ENCODE measurements around the gene ZNF618.
A peak's percentile ranks its signal among the peaks of the same experiment; 100 is the strongest.

Gene ZNF618

DNA sequence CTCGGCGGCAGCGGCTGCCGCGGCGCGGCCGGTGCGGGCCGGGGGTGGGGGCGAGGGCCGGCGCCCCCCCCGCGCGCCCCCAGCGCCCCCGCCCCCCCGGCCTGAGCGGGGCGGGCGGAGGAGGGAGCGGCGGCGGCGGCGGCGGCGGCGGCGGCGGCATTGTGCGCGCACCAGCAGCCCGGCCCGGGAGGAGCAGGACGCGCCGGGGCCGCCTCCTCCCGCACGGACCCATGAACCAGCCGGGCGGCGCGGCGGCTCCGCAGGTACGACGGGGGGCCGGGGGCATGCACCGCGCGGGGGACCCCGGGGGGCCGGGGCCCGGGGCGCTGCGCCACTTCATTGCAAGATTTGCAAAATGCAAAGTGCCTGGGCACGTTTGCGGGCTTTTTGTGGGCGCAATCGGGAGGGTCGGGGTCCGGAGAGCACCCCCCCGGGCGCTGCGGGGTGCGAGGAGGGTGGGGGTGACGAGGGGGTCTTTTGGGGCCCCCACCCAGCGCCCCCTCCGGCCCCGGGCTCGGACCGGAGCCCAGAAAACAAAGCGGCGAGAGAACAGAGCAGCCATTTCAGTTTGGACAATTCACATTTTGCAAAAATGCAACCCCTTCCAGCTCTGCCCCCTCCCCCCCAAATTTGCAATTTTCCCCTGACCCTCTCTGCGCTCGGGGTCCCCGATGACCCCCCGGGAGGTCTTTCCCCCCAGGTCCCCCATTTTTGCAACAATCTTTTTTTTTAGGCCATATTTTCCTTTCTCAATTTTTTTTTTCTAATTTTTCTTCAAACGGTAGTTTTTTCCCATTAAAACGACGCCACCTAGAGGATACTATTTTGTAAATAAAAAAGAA, at the start of gene ZNF618:
TSS of gene ZNF618 (plus strand) at position 159 of the 842 bp plus-strand sequence. CDS start at position 231, 72 bp downstream.
- peaks cover 12% of the 10 kb centered on the region for H3K4me1 ChIP-seq (ENCODE audit: control insufficient read depth, low read depth, low read length)
- H3K27ac ChIP-seq (ENCODE audit: low read length) = peak within 1 kb of the TSS; percentile 50
- H3K4me3 ChIP-seq (ENCODE audit: low read length) = peak within 1 kb of the TSS; percentile 88
- peak within 1 kb of the TSS; percentile 93 for H3K9ac ChIP-seq (ENCODE audit: low read length)
- H3K36me3 ChIP-seq (ENCODE audit: control insufficient read depth, low read depth, low read length) = no peaks in the 10 kb centered on the region
- no peaks in the 10 kb centered on the region for H3K9me3 ChIP-seq (ENCODE audit: control insufficient read depth, low read depth, low read length)
- peaks cover 11% of the 10 kb centered on the region for H3K27me3 ChIP-seq (ENCODE audit: control insufficient read depth, insufficient read depth, low read length)

DNA sequence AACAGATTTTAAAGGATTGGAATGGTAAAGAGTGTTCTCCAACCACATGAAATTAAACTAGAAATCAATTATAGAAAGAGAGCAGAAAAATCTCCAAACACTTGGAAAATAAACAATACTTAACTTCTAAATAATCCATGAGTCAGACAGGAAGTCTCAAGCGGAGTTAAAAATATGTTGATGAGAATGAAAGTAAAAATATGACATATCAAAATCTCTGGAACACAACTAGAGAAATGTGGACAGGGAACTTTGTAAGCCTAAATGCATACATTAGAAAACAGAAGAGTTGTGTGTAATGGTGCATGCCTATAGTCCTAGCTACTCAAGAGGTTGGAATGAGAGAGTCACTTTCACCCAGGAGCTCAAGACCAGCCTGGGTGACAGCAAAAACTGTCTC, 47.9 kb upstream of the ZNF618 start:
- no peaks in the 10 kb centered on the region for H3K36me3 ChIP-seq (ENCODE audit: control insufficient read depth, low read depth, low read length)
- H3K9ac ChIP-seq (ENCODE audit: low read length) = no peak overlapping the region
- no peaks in the 10 kb centered on the region for H3K27me3 ChIP-seq (ENCODE audit: control insufficient read depth, insufficient read depth, low read length)
- no peak overlapping the region for H3K27ac ChIP-seq (ENCODE audit: low read length)
- H3K4me3 ChIP-seq (ENCODE audit: low read length) = no peak overlapping the region
- H3K9me3 ChIP-seq (ENCODE audit: control insufficient read depth, low read depth, low read length) = peaks cover 5% of the 10 kb centered on the region
- no peaks in the 10 kb centered on the region for H3K4me1 ChIP-seq (ENCODE audit: control insufficient read depth, low read depth, low read length)

- no peaks in the 10 kb centered on the region for H3K36me3 ChIP-seq (ENCODE audit: control insufficient read depth, low read depth, low read length)
- no peaks in the 10 kb centered on the region for H3K27me3 ChIP-seq (ENCODE audit: control insufficient read depth, insufficient read depth, low read length)
- H3K4me1 ChIP-seq (ENCODE audit: control insufficient read depth, low read depth, low read length) = no peaks in the 10 kb centered on the region
These were observed 38.8 kb upstream of the ZNF618 start for GRCh38 chr9:113837334-113837733.

GRCh38 chr9:113842086-113842485, 34.0 kb upstream of the ZNF618 start:
- no peak overlapping the region for H3K9ac ChIP-seq (ENCODE audit: low read length)
- no peaks in the 10 kb centered on the region for H3K27me3 ChIP-seq (ENCODE audit: control insufficient read depth, insufficient read depth, low read length)
- no peaks in the 10 kb centered on the region for H3K36me3 ChIP-seq (ENCODE audit: control insufficient read depth, low read depth, low read length)
- no peak overlapping the region for H3K27ac ChIP-seq (ENCODE audit: low read length)
- no peaks in the 10 kb centered on the region for H3K9me3 ChIP-seq (ENCODE audit: control insufficient read depth, low read depth, low read length)
- no peak overlapping the region for H3K4me3 ChIP-seq (ENCODE audit: low read length)
- no peaks in the 10 kb centered on the region for H3K4me1 ChIP-seq (ENCODE audit: control insufficient read depth, low read depth, low read length)

More at GRCh38 chr9:113837334-113837733, 38.8 kb upstream of the ZNF618 start:
- Histone ChIP-seq H3K4me3 (ENCODE audit: low read length) (no peak overlapping the region), H3K9me3 (ENCODE audit: control insufficient read depth, low read depth, low read length) (peaks cover 2% of the 10 kb centered on the region), H3K27ac (ENCODE audit: low read length) (no peak overlapping the region), H3K9ac (ENCODE audit: low read length) (no peak overlapping the region)

DNA sequence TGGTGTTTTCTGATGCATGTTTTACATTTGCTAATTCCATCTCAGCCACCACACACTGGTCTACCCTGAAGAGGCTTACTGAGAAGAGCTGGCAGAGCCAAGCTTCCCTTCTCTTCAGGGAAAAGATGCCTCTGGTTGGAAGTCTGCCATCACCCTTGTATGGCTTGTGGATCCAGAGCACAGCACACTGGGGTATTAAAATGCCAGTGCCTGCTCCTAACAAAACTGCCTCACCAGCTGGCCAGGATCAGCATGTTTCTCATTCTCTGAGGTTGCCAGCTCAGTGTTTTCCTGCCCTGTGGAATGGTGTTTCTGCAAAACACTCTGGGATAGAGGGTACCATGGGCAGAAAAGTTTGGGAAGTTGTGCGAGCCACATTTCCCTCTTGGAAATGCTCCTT, 31.6 kb upstream of the ZNF618 start:
- Histone ChIP-seq H3K4me1 (ENCODE audit: control insufficient read depth, low read depth, low read length) (no peaks in the 10 kb centered on the region), H3K4me3 (ENCODE audit: low read length) (no peak overlapping the region), H3K9me3 (ENCODE audit: control insufficient read depth, low read depth, low read length) (no peaks in the 10 kb centered on the region), H3K27me3 (ENCODE audit: control insufficient read depth, insufficient read depth, low read length) (no peaks in the 10 kb centered on the region), H3K9ac (ENCODE audit: low read length) (no peak overlapping the region), H3K36me3 (ENCODE audit: control insufficient read depth, low read depth, low read length) (no peaks in the 10 kb centered on the region), H3K27ac (ENCODE audit: low read length) (no peak overlapping the region)

DNA sequence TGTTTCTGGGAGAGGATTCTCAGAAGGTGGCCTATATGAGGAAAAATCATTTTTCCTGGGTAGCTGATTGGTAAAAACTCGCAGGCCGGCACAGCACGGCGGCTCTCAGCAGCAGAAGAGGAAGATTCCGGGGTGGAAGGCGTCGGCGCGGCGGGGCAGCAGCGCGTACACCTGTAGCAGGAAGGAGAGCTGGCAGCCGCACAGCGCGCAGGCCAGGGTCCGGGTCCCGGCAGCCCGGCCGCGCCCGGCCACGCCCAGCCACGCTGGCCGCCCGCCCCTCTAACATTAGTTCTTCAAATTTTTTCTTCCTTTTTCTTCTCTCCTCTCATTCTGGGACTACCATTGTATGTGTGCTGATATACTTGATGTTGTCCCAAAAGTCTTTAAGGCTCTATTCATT, 24.8 kb upstream of the ZNF618 start:
- H3K4me1 ChIP-seq (ENCODE audit: control insufficient read depth, low read depth, low read length) = no peaks in the 10 kb centered on the region
- no peak overlapping the region for H3K27ac ChIP-seq (ENCODE audit: low read length)
- no peak overlapping the region for H3K9ac ChIP-seq (ENCODE audit: low read length)
- H3K36me3 ChIP-seq (ENCODE audit: control insufficient read depth, low read depth, low read length) = no peaks in the 10 kb centered on the region
- H3K27me3 ChIP-seq (ENCODE audit: control insufficient read depth, insufficient read depth, low read length) = no peaks in the 10 kb centered on the region
- H3K9me3 ChIP-seq (ENCODE audit: control insufficient read depth, low read depth, low read length) = no peaks in the 10 kb centered on the region
- no peak overlapping the region for H3K4me3 ChIP-seq (ENCODE audit: low read length)

- Histone ChIP-seq H3K27ac (ENCODE audit: low read length) (no peak overlapping the region), H3K27me3 (ENCODE audit: control insufficient read depth, insufficient read depth, low read length) (no peaks in the 10 kb centered on the region), H3K4me1 (ENCODE audit: control insufficient read depth, low read depth, low read length) (no peaks in the 10 kb centered on the region), H3K9ac (ENCODE audit: low read length) (no peak overlapping the region), H3K4me3 (ENCODE audit: low read length) (no peak overlapping the region), H3K9me3 (ENCODE audit: control insufficient read depth, low read depth, low read length) (no peaks in the 10 kb centered on the region), H3K36me3 (ENCODE audit: control insufficient read depth, low read depth, low read length) (no peaks in the 10 kb centered on the region)
These were observed 24.2 kb upstream of the ZNF618 start for GRCh38 chr9:113851873-113852272.

- Histone ChIP-seq H3K27ac (ENCODE audit: low read length) (no peak overlapping the region), H3K4me1 (ENCODE audit: control insufficient read depth, low read depth, low read length) (peaks cover 8% of the 10 kb centered on the region), H3K9me3 (ENCODE audit: control insufficient read depth, low read depth, low read length) (no peaks in the 10 kb centered on the region), H3K4me3 (ENCODE audit: low read length) (no peak overlapping the region), H3K27me3 (ENCODE audit: control insufficient read depth, insufficient read depth, low read length) (no peaks in the 10 kb centered on the region), H3K36me3 (ENCODE audit: control insufficient read depth, low read depth, low read length) (no peaks in the 10 kb centered on the region), H3K9ac (ENCODE audit: low read length) (no peak overlapping the region)
These were observed 22.8 kb upstream of the ZNF618 start for GRCh38 chr9:113853333-113853732.

DNA sequence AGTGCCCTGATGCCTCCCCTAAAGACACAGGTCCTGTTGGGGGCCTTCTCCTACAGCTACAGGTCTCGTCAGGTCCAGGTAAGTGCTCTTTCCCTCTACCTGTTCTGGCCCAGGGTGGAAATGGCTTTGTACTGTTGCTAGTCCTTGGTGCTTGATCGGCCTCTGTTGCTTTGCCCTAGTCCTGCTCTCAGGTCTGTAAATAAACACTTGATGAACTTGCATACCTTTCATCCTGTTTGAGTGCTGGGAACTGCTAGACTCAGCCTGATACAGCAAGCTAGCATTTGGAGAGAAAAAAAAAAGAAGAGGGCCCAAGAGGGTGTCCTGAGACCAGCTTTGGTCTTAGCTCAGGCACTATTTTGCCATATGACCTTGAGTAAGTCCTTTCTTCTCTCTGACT, 21.8 kb upstream of the ZNF618 start:
- H3K27ac ChIP-seq (ENCODE audit: low read length) = no peak overlapping the region
- no peaks in the 10 kb centered on the region for H3K27me3 ChIP-seq (ENCODE audit: control insufficient read depth, insufficient read depth, low read length)
- no peaks in the 10 kb centered on the region for H3K9me3 ChIP-seq (ENCODE audit: control insufficient read depth, low read depth, low read length)
- H3K9ac ChIP-seq (ENCODE audit: low read length) = no peak overlapping the region
- no peak overlapping the region for H3K4me3 ChIP-seq (ENCODE audit: low read length)
- no peaks in the 10 kb centered on the region for H3K36me3 ChIP-seq (ENCODE audit: control insufficient read depth, low read depth, low read length)
- H3K4me1 ChIP-seq (ENCODE audit: control insufficient read depth, low read depth, low read length) = peaks cover 14% of the 10 kb centered on the region

GRCh38 chr9:113857875-113858274, 18.2 kb upstream of the ZNF618 start:
- H3K36me3 ChIP-seq (ENCODE audit: control insufficient read depth, low read depth, low read length) = no peaks in the 10 kb centered on the region
- H3K4me1 ChIP-seq (ENCODE audit: control insufficient read depth, low read depth, low read length) = peaks cover 14% of the 10 kb centered on the region
- H3K9me3 ChIP-seq (ENCODE audit: control insufficient read depth, low read depth, low read length) = no peaks in the 10 kb centered on the region
- no peak overlapping the region for H3K9ac ChIP-seq (ENCODE audit: low read length)
- H3K27me3 ChIP-seq (ENCODE audit: control insufficient read depth, insufficient read depth, low read length) = no peaks in the 10 kb centered on the region
- H3K27ac ChIP-seq (ENCODE audit: low read length) = no peak overlapping the region
- no peak overlapping the region for H3K4me3 ChIP-seq (ENCODE audit: low read length)

DNA sequence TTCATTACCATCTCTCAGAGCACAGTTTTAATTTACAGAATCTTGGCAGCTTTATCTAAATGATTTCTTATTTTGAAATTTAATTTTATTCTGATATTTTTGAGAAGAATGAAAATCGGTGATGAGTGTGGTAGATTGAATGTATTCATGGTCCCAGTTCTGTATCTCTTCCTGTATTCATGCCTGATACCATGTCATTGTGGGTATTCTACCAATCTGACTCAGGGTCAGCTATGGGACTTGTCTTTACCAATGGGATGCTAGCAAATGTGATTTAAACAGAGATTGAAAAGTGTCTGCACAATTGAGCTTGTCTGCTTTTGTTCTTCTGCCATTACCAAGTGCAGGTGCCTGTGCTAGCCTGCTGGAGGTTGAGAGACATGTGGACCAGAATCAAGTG, 17.8 kb upstream of the ZNF618 start:
- peaks cover 14% of the 10 kb centered on the region for H3K4me1 ChIP-seq (ENCODE audit: control insufficient read depth, low read depth, low read length)
- H3K27me3 ChIP-seq (ENCODE audit: control insufficient read depth, insufficient read depth, low read length) = no peaks in the 10 kb centered on the region
- no peak overlapping the region for H3K27ac ChIP-seq (ENCODE audit: low read length)
- no peak overlapping the region for H3K9ac ChIP-seq (ENCODE audit: low read length)
- H3K9me3 ChIP-seq (ENCODE audit: control insufficient read depth, low read depth, low read length) = no peaks in the 10 kb centered on the region
- no peak overlapping the region for H3K4me3 ChIP-seq (ENCODE audit: low read length)
- no peaks in the 10 kb centered on the region for H3K36me3 ChIP-seq (ENCODE audit: control insufficient read depth, low read depth, low read length)

- Histone ChIP-seq H3K4me1 (ENCODE audit: control insufficient read depth, low read depth, low read length) (peaks cover 5% of the 10 kb centered on the region), H3K36me3 (ENCODE audit: control insufficient read depth, low read depth, low read length) (no peaks in the 10 kb centered on the region), H3K4me3 (ENCODE audit: low read length) (no peak overlapping the region), H3K27ac (ENCODE audit: low read length) (no peak overlapping the region), H3K27me3 (ENCODE audit: control insufficient read depth, insufficient read depth, low read length) (no peaks in the 10 kb centered on the region), H3K9me3 (ENCODE audit: control insufficient read depth, low read depth, low read length) (no peaks in the 10 kb centered on the region), H3K9ac (ENCODE audit: low read length) (no peak overlapping the region)
These were observed 12.8 kb upstream of the ZNF618 start for GRCh38 chr9:113863345-113863744.

Data from iPS-18a (cell line).